ENCODE results near the gene RRP15.

DNA sequence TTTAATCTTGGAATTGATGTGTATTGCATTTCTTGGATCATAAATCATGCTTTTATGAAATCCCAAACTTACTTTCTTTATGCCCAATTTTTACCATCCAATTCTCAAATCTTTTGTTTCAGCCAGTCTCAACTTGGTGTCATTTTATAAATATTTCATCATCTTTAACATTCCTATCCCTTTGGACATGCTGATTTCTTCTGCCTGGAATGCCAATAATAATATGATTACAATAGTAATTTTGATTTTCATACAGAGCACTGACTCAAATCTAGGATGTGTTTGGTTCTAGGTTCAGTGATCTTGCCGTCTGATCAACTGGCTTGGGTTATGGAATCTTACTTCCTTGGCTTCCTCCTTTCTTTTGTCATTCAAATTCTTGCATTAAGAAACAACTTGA lies 12.8 kb downstream of the RRP15 start:
- TF ChIP-seq HDAC2 (IDR thresholded peaks at IDR 0.05) (no peak), CREBBP (IDR thresholded peaks at IDR 0.05; ENCODE audit: low read depth, low read length) (no peak), CREB1 (IDR thresholded peaks at IDR 0.05) (no peak), CREB1 (CRISPR knock-in tag; IDR thresholded peaks at IDR 0.05) (no peak), CHD1 (IDR thresholded peaks at IDR 0.05; ENCODE audit: low read length) (no peak), POLR2AphosphoS5 (IDR thresholded peaks at IDR 0.05; ENCODE audit: control insufficient read depth, insufficient read depth, low read depth, low read length) (no peak), SREBF2 (CRISPR knock-in tag; IDR thresholded peaks at IDR 0.05) (no peak), CAMTA2 (CRISPR knock-in tag; conservative IDR thresholded peaks at IDR 0.05) (no peak), CEBPB (tag; IDR thresholded peaks at IDR 0.05) (no peak)
- TF ChIP-seq, protein P1, sequence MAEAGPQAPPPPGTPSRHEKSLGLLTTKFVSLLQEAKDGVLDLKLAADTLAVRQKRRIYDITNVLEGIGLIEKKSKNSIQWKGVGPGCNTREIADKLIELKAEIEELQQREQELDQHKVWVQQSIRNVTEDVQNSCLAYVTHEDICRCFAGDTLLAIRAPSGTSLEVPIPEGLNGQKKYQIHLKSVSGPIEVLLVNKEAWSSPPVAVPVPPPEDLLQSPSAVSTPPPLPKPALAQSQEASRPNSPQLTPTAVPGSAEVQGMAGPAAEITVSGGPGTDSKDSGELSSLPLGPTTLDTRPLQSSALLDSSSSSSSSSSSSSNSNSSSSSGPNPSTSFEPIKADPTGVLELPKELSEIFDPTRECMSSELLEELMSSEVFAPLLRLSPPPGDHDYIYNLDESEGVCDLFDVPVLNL (CRISPR knock-in tag; IDR thresholded peaks at IDR 0.05; ENCODE audit: low read depth): no peak
- TF ChIP-seq, protein P2, sequence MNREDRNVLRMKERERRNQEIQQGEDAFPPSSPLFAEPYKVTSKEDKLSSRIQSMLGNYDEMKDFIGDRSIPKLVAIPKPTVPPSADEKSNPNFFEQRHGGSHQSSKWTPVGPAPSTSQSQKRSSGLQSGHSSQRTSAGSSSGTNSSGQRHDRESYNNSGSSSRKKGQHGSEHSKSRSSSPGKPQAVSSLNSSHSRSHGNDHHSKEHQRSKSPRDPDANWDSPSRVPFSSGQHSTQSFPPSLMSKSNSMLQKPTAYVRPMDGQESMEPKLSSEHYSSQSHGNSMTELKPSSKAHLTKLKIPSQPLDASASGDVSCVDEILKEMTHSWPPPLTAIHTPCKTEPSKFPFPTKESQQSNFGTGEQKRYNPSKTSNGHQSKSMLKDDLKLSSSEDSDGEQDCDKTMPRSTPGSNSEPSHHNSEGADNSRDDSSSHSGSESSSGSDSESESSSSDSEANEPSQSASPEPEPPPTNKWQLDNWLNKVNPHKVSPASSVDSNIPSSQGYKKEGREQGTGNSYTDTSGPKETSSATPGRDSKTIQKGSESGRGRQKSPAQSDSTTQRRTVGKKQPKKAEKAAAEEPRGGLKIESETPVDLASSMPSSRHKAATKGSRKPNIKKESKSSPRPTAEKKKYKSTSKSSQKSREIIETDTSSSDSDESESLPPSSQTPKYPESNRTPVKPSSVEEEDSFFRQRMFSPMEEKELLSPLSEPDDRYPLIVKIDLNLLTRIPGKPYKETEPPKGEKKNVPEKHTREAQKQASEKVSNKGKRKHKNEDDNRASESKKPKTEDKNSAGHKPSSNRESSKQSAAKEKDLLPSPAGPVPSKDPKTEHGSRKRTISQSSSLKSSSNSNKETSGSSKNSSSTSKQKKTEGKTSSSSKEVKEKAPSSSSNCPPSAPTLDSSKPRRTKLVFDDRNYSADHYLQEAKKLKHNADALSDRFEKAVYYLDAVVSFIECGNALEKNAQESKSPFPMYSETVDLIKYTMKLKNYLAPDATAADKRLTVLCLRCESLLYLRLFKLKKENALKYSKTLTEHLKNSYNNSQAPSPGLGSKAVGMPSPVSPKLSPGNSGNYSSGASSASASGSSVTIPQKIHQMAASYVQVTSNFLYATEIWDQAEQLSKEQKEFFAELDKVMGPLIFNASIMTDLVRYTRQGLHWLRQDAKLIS (CRISPR knock-in tag; IDR thresholded peaks at IDR 0.05): no peak
- TF ChIP-seq, protein P3, sequence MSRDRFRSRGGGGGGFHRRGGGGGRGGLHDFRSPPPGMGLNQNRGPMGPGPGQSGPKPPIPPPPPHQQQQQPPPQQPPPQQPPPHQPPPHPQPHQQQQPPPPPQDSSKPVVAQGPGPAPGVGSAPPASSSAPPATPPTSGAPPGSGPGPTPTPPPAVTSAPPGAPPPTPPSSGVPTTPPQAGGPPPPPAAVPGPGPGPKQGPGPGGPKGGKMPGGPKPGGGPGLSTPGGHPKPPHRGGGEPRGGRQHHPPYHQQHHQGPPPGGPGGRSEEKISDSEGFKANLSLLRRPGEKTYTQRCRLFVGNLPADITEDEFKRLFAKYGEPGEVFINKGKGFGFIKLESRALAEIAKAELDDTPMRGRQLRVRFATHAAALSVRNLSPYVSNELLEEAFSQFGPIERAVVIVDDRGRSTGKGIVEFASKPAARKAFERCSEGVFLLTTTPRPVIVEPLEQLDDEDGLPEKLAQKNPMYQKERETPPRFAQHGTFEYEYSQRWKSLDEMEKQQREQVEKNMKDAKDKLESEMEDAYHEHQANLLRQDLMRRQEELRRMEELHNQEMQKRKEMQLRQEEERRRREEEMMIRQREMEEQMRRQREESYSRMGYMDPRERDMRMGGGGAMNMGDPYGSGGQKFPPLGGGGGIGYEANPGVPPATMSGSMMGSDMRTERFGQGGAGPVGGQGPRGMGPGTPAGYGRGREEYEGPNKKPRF (IDR thresholded peaks at IDR 0.05; ENCODE audit: low read depth, low read length): no peak

All from K562 (cell line).